HEK293T (cell line): ENCODE data around the gene C20orf204.

Experiments used
- FOXA1 ChIP-seq: fragments of 450-650 bp; IDR thresholded peaks from 2 replicates; pipeline ENCODE4 v1.6.1; 2016; ENCODE audit warnings: mild to moderate bottlenecking
- FOXK2 ChIP-seq: fragments of 450-650 bp; IDR thresholded peaks from 2 replicates; pipeline ENCODE4 v1.6.1; 2016; ENCODE audit warnings: mild to moderate bottlenecking
- LEF1 ChIP-seq: fragments of 450-650 bp; IDR thresholded peaks from 2 replicates; pipeline ENCODE4 v1.6.1; 2017; ENCODE audit warnings: mild to moderate bottlenecking, borderline replicate concordance
- NFRKB ChIP-seq: fragments of 450-650 bp; IDR thresholded peaks from 2 replicates; pipeline ENCODE4 v1.6.1; 2016; ENCODE audit warnings: mild to moderate bottlenecking, moderate library complexity
- SP1 ChIP-seq: fragments of 450-650 bp; IDR thresholded peaks from 2 replicates; pipeline ENCODE4 v1.6.1; 2017
- SUZ12 ChIP-seq: fragments of 450-650 bp; IDR thresholded peaks from 2 replicates; pipeline ENCODE4 v1.6.1; 2016; ENCODE audit warnings: mild to moderate bottlenecking
- TARDBP ChIP-seq: fragments of 450-650 bp; IDR thresholded peaks from 2 replicates; pipeline ENCODE4 v1.6.1; 2016
- ZNF384 ChIP-seq: fragments of 450-650 bp; IDR thresholded peaks from 2 replicates; pipeline ENCODE4 v1.6.1; 2016

- TF ChIP-seq FOXA1 (no peak), NFRKB (no peak), TARDBP (no peak), SUZ12 (no peak), ZNF384 (no peak), LEF1 (no peak), SP1 (no peak), FOXK2 (no peak)
Observed at GRCh38 chr20:64083378-64083803, 47.4 kb downstream of the C20orf204 start.
